Fibroblast of upper back skin (primary cell): ENCODE measurements around the gene CLCNKA.
A peak's percentile ranks its signal among the peaks of the same experiment; 100 is the strongest.
"Not testable (repeated sequence)": the region's sequence is repeated elsewhere in the genome, so short reads cannot be mapped to it uniquely, and the experiment has no call there.

Source experiments
- DNase-seq: peaks from one replicate; pipeline ENCODE4 v3.0.0-alpha.2; 2013

Gene CLCNKA

DNA sequence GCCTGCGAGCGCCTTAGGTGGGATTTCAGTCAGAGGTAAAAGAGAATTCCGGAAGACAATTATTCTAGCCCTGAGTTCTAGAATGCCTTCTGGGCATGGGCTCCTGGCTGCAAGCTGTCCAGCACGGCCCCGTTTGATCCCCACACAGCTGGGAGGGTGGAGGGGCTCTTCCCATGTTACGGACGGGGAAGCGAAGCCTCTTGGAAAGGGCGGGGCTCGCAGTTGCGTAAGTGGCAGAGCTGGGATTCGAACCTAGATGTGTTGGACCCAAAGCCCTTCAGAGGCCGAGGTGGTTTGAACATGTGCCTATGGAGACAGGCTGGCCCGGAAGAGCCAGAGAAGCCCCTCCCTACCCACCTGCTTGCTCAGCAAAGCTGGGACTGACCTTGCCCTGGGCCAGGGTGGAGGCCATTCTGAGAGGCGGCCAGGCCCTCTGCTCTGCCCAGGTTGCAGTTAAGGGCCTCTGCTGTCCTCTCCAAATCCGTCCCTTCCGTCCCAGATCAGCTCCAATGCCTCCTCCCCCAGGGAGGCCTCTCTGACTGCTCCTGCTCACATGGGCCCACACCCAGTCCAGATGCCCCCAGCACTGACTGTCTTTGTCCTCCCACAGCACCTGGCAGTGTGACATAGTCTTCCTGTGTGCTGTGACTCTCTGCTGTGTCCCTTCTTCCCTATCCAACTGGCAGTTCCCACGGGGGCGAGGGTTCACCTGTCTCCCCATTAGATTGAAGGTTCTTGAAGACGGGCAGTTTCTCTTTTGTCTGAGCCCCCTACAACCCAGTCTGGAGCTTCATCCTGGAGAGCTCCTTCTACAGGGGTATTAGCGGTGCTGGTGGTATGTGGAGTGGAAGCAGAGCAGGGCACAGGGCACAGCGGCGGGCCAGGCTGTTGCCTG, 2.8 kb upstream of the CLCNKA start:
- no peak for DNase-seq

GRCh38 chr1:16019644-16020277, 2.1 kb upstream of the CLCNKA start:
- peak; percentile 39 for DNase-seq

DNA sequence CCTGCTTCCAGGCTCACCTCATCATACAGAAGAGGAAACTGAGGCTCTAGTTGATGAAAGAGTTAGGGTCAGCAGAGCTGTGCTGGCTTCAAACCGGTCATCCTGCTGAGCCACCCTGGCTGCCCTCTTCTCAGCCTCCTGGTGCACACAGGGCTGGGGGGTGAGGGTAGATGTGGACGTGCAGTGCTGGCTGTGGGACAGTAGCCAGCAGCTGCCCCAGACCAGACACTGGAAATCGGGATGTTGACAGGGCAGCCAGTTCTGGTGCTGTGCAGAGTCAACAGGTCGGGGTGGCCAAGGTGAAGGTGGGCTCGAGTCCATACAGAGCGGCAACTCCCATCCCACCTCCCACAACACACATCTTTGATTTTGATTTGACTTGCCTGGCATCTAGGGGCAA, 1.5 kb upstream of the CLCNKA start:
- DNase-seq, result no peak

- not testable (repeated sequence) for DNase-seq
These were observed 958 bp upstream of the CLCNKA start for GRCh38 chr1:16020878-16021277.

DNA sequence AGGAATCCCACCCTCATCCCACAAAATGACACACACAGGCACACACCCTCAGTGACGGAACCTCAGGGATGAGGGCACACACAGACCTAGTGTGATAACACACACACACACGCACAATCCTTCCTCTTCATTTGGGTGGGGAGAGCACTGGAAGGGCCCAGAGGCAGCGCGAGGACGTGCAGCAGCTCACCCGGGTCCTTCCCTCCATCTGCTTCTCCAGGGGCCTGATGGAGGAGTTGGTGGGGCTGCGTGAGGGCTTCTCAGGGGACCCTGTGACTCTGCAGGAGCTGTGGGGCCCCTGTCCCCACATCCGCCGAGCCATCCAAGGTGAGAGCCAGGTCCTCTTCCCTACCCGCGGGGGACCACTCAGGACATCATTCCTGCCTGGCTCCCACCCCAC, 557 bp downstream of the CLCNKA start:
- DNase-seq, result no peak

DNA sequence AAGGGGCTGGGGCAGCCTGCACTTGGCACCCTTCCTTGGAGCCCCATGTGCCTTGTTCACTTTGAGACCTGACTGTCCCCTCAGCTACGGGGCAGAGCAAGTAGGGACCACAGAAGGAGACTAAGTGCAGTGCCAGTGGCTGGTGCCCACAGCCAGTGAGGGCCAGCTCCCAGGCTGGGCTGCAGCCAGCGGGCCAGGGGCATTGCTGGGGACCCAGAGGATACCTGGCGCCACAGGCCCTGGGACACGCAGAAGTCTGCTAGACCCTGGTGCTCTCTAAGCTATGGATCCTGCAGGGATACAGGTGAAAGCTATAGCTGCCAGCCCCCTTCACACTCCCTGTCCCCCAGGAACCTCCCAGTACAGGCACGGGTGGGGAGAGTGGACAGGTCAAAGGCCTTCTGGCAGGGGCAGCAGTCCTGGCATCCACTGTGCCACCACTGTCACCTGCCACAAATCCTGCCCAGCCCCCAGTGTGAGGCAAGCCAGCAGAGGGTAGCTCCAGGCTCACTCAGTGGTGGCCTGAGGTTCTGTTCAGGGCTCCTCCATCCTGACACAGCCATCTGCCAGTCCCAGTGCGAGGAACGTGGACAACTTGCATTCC, 1.3 kb downstream of the CLCNKA start:
- DNase-seq, result no peak

- not testable (repeated sequence) for DNase-seq
These were observed 4.5 kb downstream of the CLCNKA start for GRCh38 chr1:16026302-16026701.

GRCh38 chr1:16026723-16027484, 5.1 kb downstream of the CLCNKA start:
- DNase-seq, result peak; percentile 38

GRCh38 chr1:16028237-16029002, 6.6 kb downstream of the CLCNKA start:
- no peak for DNase-seq

- DNase-seq, result not testable (repeated sequence)
These were observed 7.1 kb downstream of the CLCNKA start for GRCh38 chr1:16029003-16029268.

GRCh38 chr1:16029288-16029687, 7.5 kb downstream of the CLCNKA start:
- no peak for DNase-seq

DNA sequence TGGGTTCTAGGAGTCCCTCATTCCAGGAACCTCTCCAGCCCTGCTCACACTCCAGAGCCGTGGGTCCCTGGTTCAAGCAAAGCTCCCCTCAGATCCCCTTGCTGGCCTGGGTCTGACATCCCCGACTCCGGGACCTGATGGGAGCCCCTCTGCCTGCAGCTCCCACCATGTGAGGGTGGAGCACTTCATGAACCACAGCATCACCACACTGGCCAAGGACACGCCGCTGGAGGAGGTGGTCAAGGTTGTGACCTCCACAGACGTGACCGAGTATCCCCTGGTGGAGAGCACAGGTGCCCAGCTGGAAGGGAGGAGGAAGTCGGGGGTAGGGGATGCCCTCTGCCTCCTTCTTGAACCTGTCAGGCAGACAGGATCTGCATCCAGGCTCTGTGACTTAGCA, 9.7 kb downstream of the CLCNKA start:
- no peak for DNase-seq

GRCh38 chr1:16032388-16033102, 10.7 kb downstream of the CLCNKA start:
- DNase-seq, result peak; percentile 87

- not testable (repeated sequence) for DNase-seq
These were observed 11.3 kb downstream of the CLCNKA start for GRCh38 chr1:16033103-16033632.

GRCh38 chr1:16036461-16036860, 14.6 kb downstream of the CLCNKA start:
- DNase-seq, result not testable (repeated sequence)

DNA sequence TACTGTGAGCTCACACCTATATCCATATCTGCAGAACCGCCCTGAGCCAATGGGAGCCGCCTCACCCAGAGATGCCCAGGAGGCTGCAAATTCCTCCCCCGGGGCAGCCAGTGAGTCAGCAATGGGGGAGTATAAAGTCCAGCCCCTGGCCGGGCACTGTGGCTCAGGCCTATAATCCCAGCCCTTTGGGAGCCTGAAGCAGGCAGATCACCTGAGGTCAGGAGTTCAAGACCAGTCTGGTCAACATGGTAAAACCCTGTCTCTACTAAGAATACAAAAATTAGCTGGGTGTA, 16.7 kb downstream of the CLCNKA start:
- DNase-seq, result no peak

DNA sequence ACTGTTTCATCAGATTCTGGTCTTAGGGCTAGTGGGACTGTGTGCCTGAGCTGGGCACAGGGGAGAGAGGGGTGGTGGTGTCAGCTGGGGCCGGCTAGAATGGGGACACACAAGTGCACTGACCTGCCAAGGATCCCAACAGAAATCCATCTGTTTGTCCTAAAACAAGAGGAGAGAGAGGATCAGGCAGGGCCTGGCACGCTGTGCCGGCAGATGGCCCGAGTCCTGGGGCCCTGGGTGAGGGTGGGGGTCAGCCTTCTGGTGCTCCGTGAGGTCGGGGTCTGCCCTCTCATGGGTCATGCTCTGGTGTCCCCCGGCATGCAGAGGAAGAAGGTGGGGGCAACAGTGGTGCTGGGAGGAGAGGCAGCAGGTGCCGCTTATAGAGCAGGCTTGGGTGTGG, 18.0 kb downstream of the CLCNKA start:
- not testable (repeated sequence) for DNase-seq

- DNase-seq, result no peak
These were observed 19.4 kb downstream of the CLCNKA start for GRCh38 chr1:16041200-16041599.

DNA sequence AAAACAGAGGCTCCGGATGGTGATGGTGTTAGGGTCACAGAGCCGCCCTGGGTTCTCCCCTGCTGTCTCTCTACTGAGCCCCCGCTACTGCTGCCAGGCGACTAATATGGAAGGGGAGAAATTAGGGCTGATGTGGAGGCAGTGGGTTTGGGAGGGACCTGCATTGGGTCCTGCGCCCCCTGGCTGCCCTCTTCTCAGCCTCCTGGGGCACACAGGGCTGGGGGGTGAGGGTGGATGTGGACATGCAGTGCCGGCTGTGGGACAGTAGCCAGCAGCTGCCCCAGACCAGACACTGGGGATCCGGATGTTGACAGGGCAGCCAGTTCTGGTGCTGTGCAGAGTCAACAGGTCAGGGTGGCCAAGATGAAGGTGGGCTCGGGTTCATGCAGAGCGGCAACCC, 20.3 kb downstream of the CLCNKA start:
- DNase-seq, result no peak

GRCh38 chr1:16042654-16043053, 20.8 kb downstream of the CLCNKA start:
- not testable (repeated sequence) for DNase-seq

DNA sequence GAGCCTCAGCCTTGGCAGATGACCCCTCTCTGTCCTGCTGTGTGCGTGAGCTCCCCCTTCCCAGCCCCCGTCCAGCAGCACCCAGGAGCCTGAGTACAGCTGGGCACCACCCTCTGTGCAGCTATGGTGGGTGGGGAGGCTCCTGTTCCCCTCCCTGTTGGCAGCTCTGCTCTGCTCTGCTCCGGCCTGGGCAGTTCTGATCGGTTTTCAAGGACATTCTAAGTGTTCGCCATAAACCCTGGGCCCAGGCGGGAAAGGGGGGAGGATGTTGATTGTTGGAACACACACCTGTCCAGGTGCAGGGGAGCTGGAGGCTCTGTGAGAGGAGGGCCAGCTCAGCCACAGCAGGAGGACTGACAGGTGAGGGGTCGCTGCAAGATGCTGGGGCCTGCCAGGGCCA, 21.7 kb downstream of the CLCNKA start, which contains the start of gene CLCNKB:
CLCNKB (plus strand) TSS at position 262 of the 400 bp plus-strand sequence. CDS start 711 bp downstream, outside the sequence.
- no peak for DNase-seq

GRCh38 chr1:16043950-16044349, 22.1 kb downstream of the CLCNKA start:
- DNase-seq, result no peak
